H9 (cell line): ENCODE data around the gene BRAF. TPM values are rescaled to one million over a fixed set of nuclear protein-coding genes. Genes with fewer than 3 reads are reported as not detected.

Experiments
- DNase-seq: peaks from one replicate; pipeline ENCODE4 v3.0.0-alpha.2; 2017
- H2AFZ ChIP-seq: one replicate; pipeline ENCODE4 v1.6.1; 2013; ENCODE audit warnings: mild to moderate bottlenecking, low read length, control low read depth, moderate library complexity
- H2AK5ac ChIP-seq: 2 replicates; pipeline ENCODE4 v1.6.1; 2013; ENCODE audit warnings: low read length, control low read depth, mixed read lengths; ENCODE audit not compliant: insufficient read length
- H2BK120ac ChIP-seq: one replicate; pipeline ENCODE4 v1.6.1; 2013; ENCODE audit warnings: low read depth, mild to moderate bottlenecking, low read length, control low read depth, inconsistent platforms; ENCODE audit not compliant: poor library complexity, severe bottlenecking
- H2BK12ac ChIP-seq: 2 replicates; pipeline ENCODE4 v1.6.1; 2013; ENCODE audit warnings: low read length, control low read depth, mixed read lengths, low read depth; ENCODE audit not compliant: insufficient read length
- H2BK15ac ChIP-seq: 2 replicates; pipeline ENCODE4 v1.6.1; 2013; ENCODE audit warnings: low read depth, low read length, control low read depth
- H2BK20ac ChIP-seq: one replicate; pipeline ENCODE4 v1.6.1; 2013; ENCODE audit warnings: low read depth, mild to moderate bottlenecking, low read length, control low read depth, inconsistent platforms; ENCODE audit not compliant: poor library complexity, severe bottlenecking
- H2BK5ac ChIP-seq: 2 replicates; pipeline ENCODE4 v1.6.1; 2013; ENCODE audit warnings: low read length, control low read depth, mixed read lengths; ENCODE audit not compliant: insufficient read length
- H3K14ac ChIP-seq: 2 replicates; pipeline ENCODE4 v1.6.1; 2013; ENCODE audit warnings: low read length, control low read depth; ENCODE audit not compliant: insufficient read depth
- H3K18ac ChIP-seq: 2 replicates; pipeline ENCODE4 v1.6.1; 2013; ENCODE audit warnings: low read depth, mild to moderate bottlenecking, mixed read lengths, low read length, control low read depth; ENCODE audit not compliant: insufficient read length
- H3K23ac ChIP-seq: 2 replicates; pipeline ENCODE4 v1.6.1; 2013; ENCODE audit warnings: low read length, control low read depth, mixed read lengths, low read depth; ENCODE audit not compliant: insufficient read length
- H3K23me2 ChIP-seq: 2 replicates; pipeline ENCODE4 v1.6.1; 2013; ENCODE audit warnings: low read depth, mild to moderate bottlenecking, mixed read lengths, low read length, control low read depth; ENCODE audit not compliant: insufficient read length, poor library complexity, severe bottlenecking
- H3K27ac ChIP-seq: 2 replicates; pipeline ENCODE4 v1.5.1; 2013; ENCODE audit warnings: low read length, control low read depth, mixed read lengths, low read depth; ENCODE audit not compliant: insufficient read length
- H3K27me3 ChIP-seq: 2 replicates; pipeline ENCODE4 v1.6.1; 2013; ENCODE audit warnings: low read length, control low read depth, inconsistent platforms; ENCODE audit not compliant: insufficient read depth
- H3K4ac ChIP-seq: 2 replicates; pipeline ENCODE4 v1.6.1; 2013; ENCODE audit warnings: low read depth, mild to moderate bottlenecking, control low read depth, inconsistent platforms, low read length, moderate library complexity
- H3K4me1 ChIP-seq: 2 replicates; pipeline ENCODE4 v1.6.1; 2013; ENCODE audit warnings: low read length, control low read depth, inconsistent platforms; ENCODE audit not compliant: insufficient read depth
- H3K4me2 ChIP-seq: 2 replicates; pipeline ENCODE4 v1.6.1; 2013; ENCODE audit warnings: low read length, control low read depth, mixed read lengths; ENCODE audit not compliant: insufficient read length, insufficient read depth
- H3K56ac ChIP-seq: 2 replicates; pipeline ENCODE4 v1.6.1; 2013; ENCODE audit warnings: low read depth, mild to moderate bottlenecking, mixed read lengths, low read length, control low read depth; ENCODE audit not compliant: insufficient read length
- H3K79me1 ChIP-seq: 2 replicates; pipeline ENCODE4 v1.6.1; 2013; ENCODE audit warnings: low read depth, mild to moderate bottlenecking, moderate library complexity, low read length, control low read depth, inconsistent platforms; ENCODE audit not compliant: insufficient read depth, poor library complexity, severe bottlenecking
- H3K79me2 ChIP-seq: 2 replicates; pipeline ENCODE4 v1.6.1; 2013; ENCODE audit warnings: low read length, control low read depth, inconsistent platforms; ENCODE audit not compliant: insufficient read depth
- H3K9ac ChIP-seq: 2 replicates; pipeline ENCODE4 v1.6.1; 2013; ENCODE audit warnings: low read length, control low read depth, mixed read lengths; ENCODE audit not compliant: insufficient read length; ENCODE audit errors: extremely low read depth
- H3K9me3 ChIP-seq: one replicate; pipeline ENCODE4 v1.6.1; 2013; ENCODE audit warnings: low read depth, low read length, inconsistent platforms; ENCODE audit not compliant: control insufficient read depth
- H3T11ph ChIP-seq: one replicate; pipeline ENCODE4 v1.6.1; 2013; ENCODE audit warnings: mild to moderate bottlenecking, low read length, control low read depth, inconsistent platforms
- H4K20me1 ChIP-seq: one replicate; pipeline ENCODE4 v1.6.1; 2013; ENCODE audit not compliant: control insufficient read depth, insufficient read length, insufficient read depth
- H4K5ac ChIP-seq: 2 replicates; pipeline ENCODE4 v1.6.1; 2013; ENCODE audit warnings: low read depth, mild to moderate bottlenecking, mixed read lengths, low read length, control low read depth; ENCODE audit not compliant: insufficient read length
- H4K8ac ChIP-seq: replicated peaks from 2 replicates; pipeline ENCODE4 v1.6.1; 2013; ENCODE audit warnings: low read length, control low read depth, mixed read lengths, low read depth; ENCODE audit not compliant: insufficient read length
- H4K91ac ChIP-seq: 2 replicates; pipeline ENCODE4 v1.6.1; 2013; ENCODE audit warnings: low read depth, mild to moderate bottlenecking, moderate library complexity, mixed read lengths, low read length, control low read depth; ENCODE audit not compliant: insufficient read length
- H3K27ac Mint-ChIP-seq, 3 experiments: 2 replicates in 2 of 3; 3 replicates in 1 of 3; pipeline ENCODE4 v1.8.0; 2020 to 2021; ENCODE audit warnings: mixed read lengths in 3 of 3, mild to moderate bottlenecking in 1 of 3, moderate library complexity in 1 of 3
- H3K27me3 Mint-ChIP-seq: 2 replicates; pipeline ENCODE4 v1.8.0; 2021; ENCODE audit warnings: low read depth, mild to moderate bottlenecking, moderate library complexity, mixed read lengths
- H3K36me3 Mint-ChIP-seq, 3 experiments: 2 replicates in 2 of 3; 3 replicates in 1 of 3; pipeline ENCODE4 v1.8.0; 2020 to 2021; ENCODE audit warnings: low read depth in 3 of 3, mixed read lengths in 3 of 3; ENCODE audit not compliant: insufficient read depth in 1 of 3
- H3K4me1 Mint-ChIP-seq, 2 experiments: 2 replicates each; pipeline ENCODE4 v1.8.0; 2020; ENCODE audit warnings: mixed read lengths in 2 of 2
- H3K4me3 Mint-ChIP-seq, 2 experiments: 2 replicates in 1 of 2; 3 replicates in 1 of 2; pipeline ENCODE4 v1.8.0; 2020 to 2021; ENCODE audit warnings: mild to moderate bottlenecking in 2 of 2, mixed read lengths in 2 of 2, moderate library complexity in 1 of 2
- H3K9me3 Mint-ChIP-seq, 2 experiments: 2 replicates in 1 of 2; 3 replicates in 1 of 2; pipeline ENCODE4 v1.8.0; 2020; ENCODE audit warnings: mild to moderate bottlenecking in 2 of 2, mixed read lengths in 2 of 2, moderate library complexity in 1 of 2
- WGBS: extraction: QIAGEN DNeasy Blood & Tissue Kit; methylation state at CpG from one replicate; pipeline ENCODE4 v1.1.7; 2013; ENCODE audit warnings: missing lambda C conversion rate, low lambda C conversion rate, mixed read lengths; ENCODE audit not compliant: insufficient read length; ENCODE audit errors: extremely low coverage; 5-methylcytosine and 5-hydroxymethylcytosine counted together
- total RNA-seq: library from RNA; stranded (reverse); gene quantifications from 2 replicates; pipeline ENCODE4 v1.2.1, GENCODE V29; 2021
- TF ChIP-seq, protein P1 (sequence below): fragments of 200-600 bp; sonication (generic); conservative IDR thresholded peaks from 3 replicates; pipeline ENCODE4 v1.8.0; 2021; ENCODE audit warnings: antibody characterized with exemption, mild to moderate bottlenecking

Gene BRAF
- total RNA-seq, 1 experiment from 2014 or later, result 32.9 TPM

DNA sequence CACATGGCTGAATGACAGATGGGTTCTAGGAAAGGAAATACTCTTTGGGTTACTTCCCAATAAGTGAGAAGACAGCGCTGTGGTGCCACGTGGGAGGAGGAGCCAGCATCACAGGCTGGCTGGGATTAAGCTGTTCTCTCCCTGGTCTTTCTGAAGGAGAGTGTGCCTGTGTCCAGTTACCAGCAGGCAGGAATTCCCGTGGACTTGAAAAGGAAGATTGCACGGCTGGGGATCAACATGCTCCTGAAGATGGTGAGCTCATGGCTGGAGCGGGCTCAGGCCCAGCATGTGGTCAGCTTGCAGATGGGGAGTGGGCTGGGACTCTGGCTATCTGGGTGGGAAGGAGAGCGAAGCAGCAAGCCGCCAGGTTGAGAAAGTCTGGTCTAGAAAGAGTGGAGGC, 243.8 kb downstream of the BRAF start:
- no peaks in the 10 kb centered on the region; the same call in 1 of the 2 replicates for H3K27me3 ChIP-seq
- H3K9me3 Mint-ChIP-seq, result no peaks in the 10 kb centered on the region
- no peak overlapping the region for H3K14ac ChIP-seq
- H4K20me1 ChIP-seq, result no peaks in the 10 kb centered on the region
- no peaks in the 10 kb centered on the region for H3K4me1 ChIP-seq
- H3K27ac ChIP-seq, result no peak overlapping the region
- H2BK120ac ChIP-seq, result no peak overlapping the region
- H2BK15ac ChIP-seq, result no peak overlapping the region
- no peak overlapping the region for H4K91ac ChIP-seq
- peaks cover 1 to 33% (median 10%) of the 10 kb centered on the region in 3 experiments; a peak in 5 of 7 replicates for H3K36me3 Mint-ChIP-seq
- H4K8ac ChIP-seq, result no peak overlapping the region
- H3T11ph ChIP-seq, result no peak overlapping the region
- H3K56ac ChIP-seq, result no peak overlapping the region
- no peak overlapping the region for H3K18ac ChIP-seq
- H3K4ac ChIP-seq, result no peak overlapping the region
- H3K27me3 Mint-ChIP-seq, result no peaks in the 10 kb centered on the region; the same call in 1 of the 2 replicates
- H4K5ac ChIP-seq, result no peak overlapping the region
- no peak for DNase-seq
- no peak overlapping the region for H2AFZ ChIP-seq
- no peaks in the 10 kb centered on the region for H3K79me2 ChIP-seq
- no peak overlapping the region for H2BK12ac ChIP-seq
- no peaks in the 10 kb centered on the region for H3K79me1 ChIP-seq
- no peak overlapping the region for H3K4me2 ChIP-seq
- no peak overlapping the region for H3K4me3 Mint-ChIP-seq
- WGBS, result no CpG with 5 or more reads among the region's 7 CpGs
- H3K23ac ChIP-seq, result no peak overlapping the region
- peak overlapping the region in 1 of 3 experiments; percentile 87; a peak in 2 of 7 replicates for H3K27ac Mint-ChIP-seq
- H2AK5ac ChIP-seq, result no peak overlapping the region
- TF ChIP-seq, protein P1, sequence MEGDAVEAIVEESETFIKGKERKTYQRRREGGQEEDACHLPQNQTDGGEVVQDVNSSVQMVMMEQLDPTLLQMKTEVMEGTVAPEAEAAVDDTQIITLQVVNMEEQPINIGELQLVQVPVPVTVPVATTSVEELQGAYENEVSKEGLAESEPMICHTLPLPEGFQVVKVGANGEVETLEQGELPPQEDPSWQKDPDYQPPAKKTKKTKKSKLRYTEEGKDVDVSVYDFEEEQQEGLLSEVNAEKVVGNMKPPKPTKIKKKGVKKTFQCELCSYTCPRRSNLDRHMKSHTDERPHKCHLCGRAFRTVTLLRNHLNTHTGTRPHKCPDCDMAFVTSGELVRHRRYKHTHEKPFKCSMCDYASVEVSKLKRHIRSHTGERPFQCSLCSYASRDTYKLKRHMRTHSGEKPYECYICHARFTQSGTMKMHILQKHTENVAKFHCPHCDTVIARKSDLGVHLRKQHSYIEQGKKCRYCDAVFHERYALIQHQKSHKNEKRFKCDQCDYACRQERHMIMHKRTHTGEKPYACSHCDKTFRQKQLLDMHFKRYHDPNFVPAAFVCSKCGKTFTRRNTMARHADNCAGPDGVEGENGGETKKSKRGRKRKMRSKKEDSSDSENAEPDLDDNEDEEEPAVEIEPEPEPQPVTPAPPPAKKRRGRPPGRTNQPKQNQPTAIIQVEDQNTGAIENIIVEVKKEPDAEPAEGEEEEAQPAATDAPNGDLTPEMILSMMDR, result no peak
- H3K23me2 ChIP-seq, result no peaks in the 10 kb centered on the region
- peaks cover 0 to 7% of the 10 kb centered on the region in 2 experiments; a peak in 2 of 4 replicates for H3K4me1 Mint-ChIP-seq
- no peak overlapping the region for H2BK5ac ChIP-seq
- no peaks in the 10 kb centered on the region for H3K9me3 ChIP-seq
- H3K9ac ChIP-seq, result no peak overlapping the region
- H2BK20ac ChIP-seq, result no peak overlapping the region
